GM08714 (cell line): Measurements from ENCODE around the gene TSPAN6.

Experiments used
- H3K4me3 ChIP-seq: fragments of 200-500 bp; sonication (Bioruptor generic); 2 replicates; pipeline ENCODE4 v1.5.1; 2014; ENCODE audit warnings: mild to moderate bottlenecking, low read length, inconsistent platforms
- ZNF274 ChIP-seq: IDR thresholded peaks from 2 replicates; pipeline ENCODE4 v1.6.1; 2012; ENCODE audit warnings: mild to moderate bottlenecking, low read depth, low read length

The TSPAN6 gene

GRCh38 chrX:100658941-100659381 lies 22.4 kb upstream of the TSPAN6 start:
- no peak for TF ChIP-seq ZNF274
- H3K4me3 ChIP-seq, result no peak overlapping the region

- TF ChIP-seq ZNF274, result no peak
- H3K4me3 ChIP-seq, result no peak overlapping the region
These were observed 17.7 kb upstream of the TSPAN6 start for GRCh38 chrX:100654261-100654660.

- no peak overlapping the region for H3K4me3 ChIP-seq
- TF ChIP-seq ZNF274, result no peak
These were observed 15.7 kb upstream of the TSPAN6 start for GRCh38 chrX:100652266-100652665.

GRCh38 chrX:100650841-100651240 lies 14.2 kb upstream of the TSPAN6 start:
- no peak for TF ChIP-seq ZNF274
- H3K4me3 ChIP-seq, result no peak overlapping the region

- no peak for TF ChIP-seq ZNF274
- H3K4me3 ChIP-seq, result no peak overlapping the region
These were observed 13.1 kb upstream of the TSPAN6 start for GRCh38 chrX:100649550-100650356.

GRCh38 chrX:100648458-100649417 lies 12.1 kb upstream of the TSPAN6 start:
- TF ChIP-seq ZNF274, result no peak
- H3K4me3 ChIP-seq, result no peak overlapping the region

- no peak overlapping the region for H3K4me3 ChIP-seq
- no peak for TF ChIP-seq ZNF274
These were observed 11.1 kb upstream of the TSPAN6 start for GRCh38 chrX:100647739-100648138.

GRCh38 chrX:100647095-100647494 lies 10.5 kb upstream of the TSPAN6 start:
- TF ChIP-seq ZNF274, result no peak
- H3K4me3 ChIP-seq, result no peak overlapping the region

GRCh38 chrX:100645106-100645505 lies 8.5 kb upstream of the TSPAN6 start:
- no peak for TF ChIP-seq ZNF274
- H3K4me3 ChIP-seq, result no peak overlapping the region

- H3K4me3 ChIP-seq, result no peak within 1 kb of the TSS
- no peak for TF ChIP-seq ZNF274
These were observed 7.6 kb upstream of the TSPAN6 start, which contains the start of gene SRPX2 for GRCh38 chrX:100643956-100644860. TSS of gene SRPX2 (plus strand) at chrX:100644199. CDS start at chrX:100646323, 2,124 bp downstream.

GRCh38 chrX:100643212-100643611 lies 6.6 kb upstream of the TSPAN6 start:
- no peak overlapping the region for H3K4me3 ChIP-seq
- no peak for TF ChIP-seq ZNF274

GRCh38 chrX:100642290-100642689 lies 5.7 kb upstream of the TSPAN6 start:
- no peak for TF ChIP-seq ZNF274
- no peak overlapping the region for H3K4me3 ChIP-seq

GRCh38 chrX:100635989-100636320 lies 651 bp downstream of the TSPAN6 start:
- H3K4me3 ChIP-seq, result no peak overlapping the region

GRCh38 chrX:100635040-100635439 lies 1.6 kb downstream of the TSPAN6 start:
- TF ChIP-seq ZNF274, result no peak
- H3K4me3 ChIP-seq, result no peak overlapping the region

More at GRCh38 chrX:100635989-100636320, 651 bp downstream of the TSPAN6 start:
- no peak for TF ChIP-seq ZNF274
